Omental fat pad (tissue), 4 donors: ENCODE measurements around the gene TCF7L2. TPM values are rescaled to one million over a fixed set of nuclear protein-coding genes. Genes with fewer than 3 reads are reported as not detected.

Experiments
- ATAC-seq: fragments of 150-250 bp; one replicate; pipeline ENCODE4 v1.9.1; 2016; ENCODE audit warnings: mild to moderate bottlenecking, moderate library complexity; ENCODE audit not compliant: low FRiP score
- DNase-seq: peaks from one replicate; pipeline ENCODE4 v3.0.0-alpha.2; 2019; ENCODE audit warnings: low spot score
- CTCF ChIP-seq, 3 donors: fragments of 450-650 bp; IDR thresholded peaks; one replicate each; pipeline ENCODE4 v1.5.1; 2016 to 2017; ENCODE audit warnings: antibody characterized with exemption in 3 of 3, mild to moderate bottlenecking in 3 of 3, moderate library complexity in 2 of 3
- total RNA-seq, 4 donors: library from RNA; depleted of rRNA; stranded (reverse); fragments of >200 nt; gene quantifications; one replicate each; pipeline ENCODE4 v1.1.0, GENCODE V29; 2016

The TCF7L2 gene
- total RNA-seq, 4 donors from 2014 or later = 22.5 to 30.6 (median 28.5) TPM

- no peak for TF ChIP-seq CTCF (IDR thresholded peaks at IDR 0.05)
- ATAC-seq = no peak
Measured at GRCh38 chr10:113035732-113036312, 85.8 kb downstream of the TCF7L2 start.

DNA sequence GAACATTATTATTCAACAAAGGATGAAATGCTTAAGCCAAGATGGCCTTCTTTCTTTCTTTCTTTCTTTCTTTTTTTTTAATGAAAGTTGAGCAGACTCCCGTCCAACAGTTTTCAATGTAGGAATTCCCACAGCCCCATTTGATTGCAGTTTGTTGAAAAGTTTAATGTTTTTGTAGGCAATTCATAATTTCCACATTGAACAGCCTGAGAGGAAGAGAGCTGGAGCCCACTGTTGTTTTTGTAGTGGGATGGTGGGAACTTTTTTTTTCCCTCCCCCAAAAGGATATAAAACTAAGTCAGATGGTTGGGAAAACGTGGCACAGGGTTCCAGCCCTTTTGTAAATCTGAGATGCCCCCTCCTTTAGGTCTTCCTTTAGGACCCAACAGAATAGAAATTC is 86.6 kb downstream of the TCF7L2 start:
- no peak for DNase-seq
- ATAC-seq = no peak
- TF ChIP-seq CTCF (IDR thresholded peaks at IDR 0.05) = no peak

More at GRCh38 chr10:113035732-113036312, 85.8 kb downstream of the TCF7L2 start:
- no peak for DNase-seq

- no peak for ATAC-seq
- no peak for DNase-seq
Measured at GRCh38 chr10:113037218-113037617, 87.2 kb downstream of the TCF7L2 start.

GRCh38 chr10:113038183-113038582 is 88.1 kb downstream of the TCF7L2 start:
- ATAC-seq = no peak
- TF ChIP-seq CTCF (IDR thresholded peaks at IDR 0.05) = no peak
- DNase-seq = no peak

More at GRCh38 chr10:113037218-113037617, 87.2 kb downstream of the TCF7L2 start:
- TF ChIP-seq CTCF (IDR thresholded peaks at IDR 0.05) = no peak

DNA sequence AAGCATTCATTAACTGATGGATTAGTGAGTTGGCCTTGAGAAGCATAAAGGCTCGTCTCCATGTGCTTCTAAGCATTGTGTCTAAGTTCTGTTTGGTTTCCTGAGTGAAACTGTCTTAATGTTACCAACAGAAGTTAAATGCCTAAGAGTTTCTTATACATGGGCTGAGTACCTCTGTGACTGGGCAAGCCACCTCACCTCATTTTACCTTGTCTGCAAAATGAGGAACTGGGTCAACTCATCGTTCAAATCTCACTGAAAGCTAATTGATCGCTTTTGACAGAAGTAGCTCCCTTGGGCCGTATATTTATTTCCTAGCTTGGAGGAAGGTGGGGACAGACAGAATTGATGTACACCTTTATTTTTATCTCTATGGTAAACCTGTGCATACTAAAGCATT is 88.9 kb downstream of the TCF7L2 start:
- ATAC-seq (no peak), DNase-seq (no peak)
- TF ChIP-seq CTCF (IDR thresholded peaks at IDR 0.05) = no peak

GRCh38 chr10:113041324-113041723 is 91.3 kb downstream of the TCF7L2 start:
- DNase-seq = no peak
- ATAC-seq = no peak

More at GRCh38 chr10:113041324-113041723, 91.3 kb downstream of the TCF7L2 start:
- TF ChIP-seq CTCF (IDR thresholded peaks at IDR 0.05) = no peak
